Measurements from ENCODE around the gene PRM3. TPM values are rescaled to one million over a fixed set of nuclear protein-coding genes. Genes with fewer than 3 reads are reported as not detected.
"Not testable (repeated sequence)": the region's sequence is repeated elsewhere in the genome, so short reads cannot be mapped to it uniquely, and the experiment has no call there.

PRM3 gene
- total RNA-seq, 2 experiments from 2014 or later = not detected

- H3K4me1 Mint-ChIP-seq = peaks cover 38% of the 10 kb centered on the region
- no peaks in the 10 kb centered on the region for H3K9me3 Mint-ChIP-seq
- H3K4me3 Mint-ChIP-seq = peak overlapping the region; percentile 50
- no peaks in the 10 kb centered on the region for H3K36me3 Mint-ChIP-seq
- peak; percentile 83 for DNase-seq
- H3K27ac Mint-ChIP-seq = peak overlapping the region; percentile 85
- peaks cover 11% of the 10 kb centered on the region for H3K27me3 Mint-ChIP-seq
Measured at GRCh38 chr16:11297492-11298142, 24.2 kb upstream of the PRM3 start.

DNA sequence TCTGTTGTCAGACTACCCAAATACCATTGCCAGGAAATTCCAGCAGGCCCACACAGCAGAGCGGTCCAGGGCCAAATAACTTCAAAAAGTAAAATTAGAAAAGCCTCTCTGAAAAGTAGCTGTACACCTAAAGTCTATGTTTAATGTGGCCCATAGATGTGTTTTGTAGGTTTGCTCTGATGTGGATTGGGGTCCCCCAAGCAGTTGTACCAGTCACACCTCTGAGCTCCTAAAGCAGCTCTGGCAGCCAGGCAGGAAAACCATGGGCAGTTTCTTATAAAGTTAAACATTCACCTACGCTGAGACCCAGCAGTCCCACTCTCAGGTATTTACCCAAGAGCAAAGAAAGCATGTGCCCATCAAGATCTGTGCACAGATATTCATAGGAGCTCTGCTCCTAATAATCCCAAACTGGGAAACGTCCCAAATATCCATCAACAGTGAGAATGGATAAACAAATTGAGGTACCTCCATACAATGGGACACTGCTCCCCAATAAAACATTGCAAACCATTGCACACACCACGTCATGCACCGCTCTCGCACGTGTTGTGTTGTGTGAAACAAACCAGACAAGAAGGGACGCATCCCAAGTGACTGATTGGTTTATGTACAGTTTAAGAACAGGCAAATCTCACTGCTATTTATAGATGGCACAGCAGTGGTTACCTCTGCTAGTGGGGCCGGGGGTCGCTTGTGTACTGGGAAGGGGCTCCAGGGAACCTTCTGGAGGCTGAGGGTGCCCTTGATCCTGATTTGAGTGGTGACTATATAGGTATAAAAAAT lies 23.5 kb upstream of the PRM3 start:
- H3K27me3 Mint-ChIP-seq = peaks cover 11% of the 10 kb centered on the region
- H3K4me1 Mint-ChIP-seq = peaks cover 38% of the 10 kb centered on the region
- H3K9me3 Mint-ChIP-seq = no peaks in the 10 kb centered on the region
- DNase-seq = no peak
- peak overlapping the region; percentile 85 for H3K27ac Mint-ChIP-seq
- no peaks in the 10 kb centered on the region for H3K36me3 Mint-ChIP-seq
- H3K4me3 Mint-ChIP-seq = peak overlapping the region; percentile 50

GRCh38 chr16:11296351-11296705 lies 22.9 kb upstream of the PRM3 start:
- H3K9me3 Mint-ChIP-seq = no peaks in the 10 kb centered on the region

GRCh38 chr16:11295672-11296071 lies 22.2 kb upstream of the PRM3 start:
- Mint-ChIP-seq H3K4me3 (no peak overlapping the region), H3K27me3 (peaks cover 11% of the 10 kb centered on the region), H3K36me3 (no peaks in the 10 kb centered on the region), H3K9me3 (no peaks in the 10 kb centered on the region), H3K27ac (no peak overlapping the region), H3K4me1 (peaks cover 38% of the 10 kb centered on the region)
- no peak for DNase-seq

More at GRCh38 chr16:11296351-11296705, 22.9 kb upstream of the PRM3 start:
- Mint-ChIP-seq H3K4me1 (peaks cover 38% of the 10 kb centered on the region), H3K4me3 (no peak overlapping the region), H3K27ac (peak overlapping the region; percentile 85), H3K36me3 (no peaks in the 10 kb centered on the region), H3K27me3 (peaks cover 11% of the 10 kb centered on the region)
- no peak for DNase-seq

DNA sequence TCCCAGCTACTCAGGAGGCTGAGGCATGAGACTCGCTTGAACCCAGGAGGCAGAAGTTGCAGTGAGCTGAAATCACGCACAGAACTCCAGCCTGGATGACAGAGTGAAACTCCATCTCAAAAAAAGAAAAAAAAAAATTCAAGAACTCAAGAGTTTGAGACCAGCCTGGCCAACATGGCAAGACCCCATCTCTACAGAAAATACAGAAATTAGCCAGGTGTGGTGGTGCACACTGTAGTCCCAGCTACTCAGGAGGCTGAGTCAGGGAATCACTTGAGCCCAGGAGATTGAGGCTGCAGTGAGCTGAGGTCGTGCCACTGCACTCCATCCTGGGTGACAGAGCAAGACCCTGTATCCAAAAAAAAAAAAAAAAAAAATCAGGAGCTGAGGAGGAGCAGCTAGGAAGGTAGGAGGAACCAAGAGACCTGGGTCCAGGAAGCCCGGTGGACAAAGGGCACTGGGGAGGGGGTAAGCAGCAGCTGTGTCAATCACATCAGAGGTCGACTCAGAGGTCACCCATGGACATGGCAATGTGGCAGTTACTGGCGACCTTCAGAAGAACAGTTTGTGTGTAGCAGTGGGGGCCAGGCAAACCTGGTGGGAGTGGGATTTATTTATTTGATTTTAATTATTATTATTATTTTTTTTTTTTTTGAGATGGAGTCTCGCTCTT lies 18.8 kb upstream of the PRM3 start:
- Mint-ChIP-seq H3K36me3 (no peaks in the 10 kb centered on the region), H3K4me1 (peaks cover 22% of the 10 kb centered on the region)
- no peak for DNase-seq

GRCh38 chr16:11291091-11291703 lies 17.8 kb upstream of the PRM3 start:
- Mint-ChIP-seq H3K4me1 (peaks cover 19% of the 10 kb centered on the region), H3K9me3 (no peaks in the 10 kb centered on the region), H3K27ac (no peak overlapping the region), H3K27me3 (peaks cover 11% of the 10 kb centered on the region), H3K4me3 (no peak overlapping the region), H3K36me3 (no peaks in the 10 kb centered on the region)
- DNase-seq = no peak

More for the DNA sequence above, 18.8 kb upstream of the PRM3 start:
- no peaks in the 10 kb centered on the region for H3K9me3 Mint-ChIP-seq
- H3K4me3 Mint-ChIP-seq = no peak overlapping the region
- H3K27ac Mint-ChIP-seq = no peak overlapping the region
- peaks cover 11% of the 10 kb centered on the region for H3K27me3 Mint-ChIP-seq

DNA sequence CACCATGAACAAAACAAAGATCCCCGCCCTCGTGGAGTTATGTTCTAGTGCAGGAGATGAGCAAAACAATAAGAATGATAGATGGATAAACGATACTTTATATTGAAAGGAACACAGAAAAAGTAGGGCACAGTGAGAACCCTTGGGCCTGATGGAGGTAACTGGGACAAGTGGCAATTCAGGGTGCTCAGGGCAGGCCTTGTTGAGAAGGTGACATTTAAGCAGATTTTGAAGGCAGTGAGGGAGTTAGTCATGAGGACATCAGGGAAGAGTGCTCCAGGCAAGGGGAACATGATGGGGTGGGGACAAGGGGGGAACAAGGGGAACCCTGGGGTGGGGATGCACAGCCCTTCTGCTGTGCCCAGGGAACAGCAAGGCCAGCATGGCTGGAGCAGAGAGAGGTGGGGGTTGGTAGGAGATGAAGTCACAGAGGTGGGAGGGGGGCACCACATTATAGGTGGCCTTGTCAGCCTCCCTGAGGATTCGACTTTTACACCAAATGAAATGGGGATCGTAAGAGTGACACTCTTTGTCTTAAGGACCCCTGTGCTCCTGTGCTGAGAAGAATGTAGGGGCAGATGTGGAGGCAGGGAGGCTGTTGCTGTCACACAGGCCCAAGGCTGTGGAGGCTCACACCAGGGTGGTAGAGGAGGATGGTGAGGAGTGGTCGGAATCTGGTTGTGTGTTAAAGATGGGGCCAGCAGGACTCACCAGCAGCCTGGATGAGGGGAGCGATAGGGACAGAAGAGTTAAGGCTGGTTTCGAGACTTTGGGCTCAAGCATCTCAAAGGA lies 16.9 kb upstream of the PRM3 start:
- Mint-ChIP-seq H3K27ac (no peak overlapping the region), H3K4me1 (peaks cover 27% of the 10 kb centered on the region), H3K4me3 (no peak overlapping the region), H3K36me3 (no peaks in the 10 kb centered on the region), H3K27me3 (peaks cover 11% of the 10 kb centered on the region), H3K9me3 (no peaks in the 10 kb centered on the region)
- no peak for DNase-seq

- Mint-ChIP-seq H3K27me3 (peaks cover 11% of the 10 kb centered on the region), H3K4me1 (peaks cover 25% of the 10 kb centered on the region)
- not testable (repeated sequence) for H3K27ac Mint-ChIP-seq, H3K4me3 Mint-ChIP-seq, H3K36me3 Mint-ChIP-seq, H3K9me3 Mint-ChIP-seq, DNase-seq
Measured at GRCh38 chr16:11289696-11290095, 16.3 kb upstream of the PRM3 start.

DNA sequence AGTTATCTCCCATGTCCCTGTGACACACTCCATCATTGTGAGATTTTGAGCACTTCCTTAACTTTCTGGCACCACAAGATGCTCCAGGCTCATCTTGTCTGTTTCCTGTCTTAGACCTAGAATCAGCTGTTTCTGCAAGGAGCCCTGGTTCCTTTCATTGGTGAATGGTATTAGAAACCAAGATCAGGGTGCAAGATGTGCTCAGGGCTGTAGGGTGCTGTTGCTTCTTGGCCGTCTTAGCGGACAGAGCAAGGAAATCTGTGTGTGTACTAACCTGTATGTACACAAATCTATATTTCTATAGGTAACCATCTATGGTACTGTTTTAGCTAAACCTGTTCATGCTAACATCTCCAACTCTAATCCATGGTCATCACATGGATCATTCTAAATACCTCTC lies 15.8 kb upstream of the PRM3 start:
- H3K4me1 Mint-ChIP-seq = peaks cover 25% of the 10 kb centered on the region
- no peaks in the 10 kb centered on the region for H3K36me3 Mint-ChIP-seq
- no peak overlapping the region for H3K4me3 Mint-ChIP-seq
- peaks cover 11% of the 10 kb centered on the region for H3K27me3 Mint-ChIP-seq
- no peak overlapping the region for H3K27ac Mint-ChIP-seq
- H3K9me3 Mint-ChIP-seq = no peaks in the 10 kb centered on the region
- DNase-seq = no peak

- Mint-ChIP-seq H3K27ac (peak overlapping the region; percentile 25), H3K36me3 (no peaks in the 10 kb centered on the region), H3K4me3 (no peak overlapping the region), H3K9me3 (no peaks in the 10 kb centered on the region), H3K4me1 (peaks cover 23% of the 10 kb centered on the region), H3K27me3 (no peaks in the 10 kb centered on the region)
- no peak for DNase-seq
Measured at GRCh38 chr16:11285842-11286241, 12.4 kb upstream of the PRM3 start.

- Mint-ChIP-seq H3K27me3 (no peaks in the 10 kb centered on the region), H3K9me3 (no peaks in the 10 kb centered on the region), H3K4me1 (peaks cover 27% of the 10 kb centered on the region), H3K4me3 (no peak overlapping the region), H3K27ac (no peak overlapping the region), H3K36me3 (no peaks in the 10 kb centered on the region)
- no peak for DNase-seq
Measured at GRCh38 chr16:11283820-11284248, 10.4 kb upstream of the PRM3 start.

DNA sequence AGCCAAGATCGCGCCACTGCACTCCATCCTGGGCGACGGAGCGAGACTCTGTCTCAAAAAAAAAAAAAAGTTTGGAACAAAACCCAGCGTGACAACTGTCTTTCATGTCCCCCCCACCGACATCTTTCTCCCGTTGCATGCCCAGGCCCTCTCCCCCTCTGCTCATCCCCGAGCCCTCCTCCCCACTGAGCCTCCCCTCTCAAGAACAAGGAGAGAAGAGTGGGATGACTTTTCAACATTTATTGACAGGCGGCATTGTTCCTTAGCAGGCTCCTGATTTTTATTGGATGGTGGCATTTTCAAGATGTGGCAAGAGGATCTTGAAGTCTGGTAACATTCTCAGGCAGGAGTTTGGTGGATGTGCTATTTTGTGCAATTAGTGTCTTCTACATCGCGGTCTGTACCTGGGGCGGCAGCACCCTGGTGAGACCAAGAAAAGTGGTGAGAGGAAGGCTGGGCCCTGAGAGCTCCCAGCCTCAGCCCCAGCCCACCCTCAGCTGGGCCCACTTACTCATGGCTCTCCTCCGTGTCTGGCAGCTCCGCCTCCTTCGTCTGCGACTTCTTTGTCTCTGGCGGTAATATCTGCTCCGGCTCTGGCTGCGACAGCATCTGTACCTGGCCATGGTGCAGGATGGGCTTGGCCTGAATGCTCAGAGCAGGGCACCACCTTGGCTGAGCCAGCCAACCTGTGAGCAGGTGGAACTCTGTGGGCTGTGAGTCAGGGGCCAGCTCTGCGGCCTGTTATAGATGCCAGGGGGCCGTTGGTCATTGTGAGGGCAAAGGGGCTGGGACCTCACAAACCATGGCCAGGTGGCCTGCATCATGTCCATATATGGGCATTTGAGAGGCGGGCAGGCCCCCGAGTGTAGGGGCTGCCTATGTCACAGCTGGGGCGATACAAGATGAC lies 7.4 kb upstream of the PRM3 start, which contains the start of gene PRM1:
Gene PRM1, minus strand, starts transcription at position 715 of the 907 bp plus-strand sequence. Its CDS starts 92 bp downstream, at position 623.
- Mint-ChIP-seq H3K4me3 (no peak within 1 kb of the TSS), H3K9me3 (no peaks in the 10 kb centered on the region), H3K4me1 (peaks cover 14% of the 10 kb centered on the region), H3K36me3 (no peaks in the 10 kb centered on the region), H3K27me3 (no peaks in the 10 kb centered on the region), H3K27ac (no peak within 1 kb of the TSS)
- no peak for DNase-seq

GRCh38 chr16:11278681-11279628 lies 5.5 kb upstream of the PRM3 start:
- Mint-ChIP-seq H3K9me3 (no peaks in the 10 kb centered on the region), H3K4me1 (peaks cover 7% of the 10 kb centered on the region), H3K4me3 (no peak overlapping the region), H3K27ac (peak overlapping the region; percentile 36), H3K36me3 (no peaks in the 10 kb centered on the region), H3K27me3 (no peaks in the 10 kb centered on the region)
- no peak for DNase-seq

All from activated naive CD8-positive, alpha-beta T cell treated with anti-CD3 and anti-CD28 coated beads for 36 hours (primary cell).